ENCODE measurements around the gene TEX19. TPM values are rescaled to one million over a fixed set of nuclear protein-coding genes. Genes with fewer than 3 reads are reported as not detected.

The TEX19 gene
- total and polyA plus RNA-seq, 4 donors, result 0.03 TPM; not detected in 3

GRCh38 chr17:82373731-82374625, 14.9 kb downstream of the TEX19 start:
- H3K27me3 ChIP-seq (ENCODE audit: control insufficient read depth in 3 of 3, insufficient read depth in 3 of 3, low read length in 2 of 3), result peaks cover 33 to 45% (median 44%) of the 10 kb centered on the region in 3 donors
- H3K9ac ChIP-seq (ENCODE audit: insufficient read depth in 1 of 2, low read length in 2 of 2), result no peak overlapping the region
- 82 to 89% methylated on average over 37 of the region's 37 CpGs for WGBS, 2 donors
- H3K9me3 ChIP-seq (ENCODE audit: control insufficient read depth in 4 of 4, insufficient read depth in 3 of 4, low read length in 3 of 4), result peaks cover 0 to 7% (median 0%) of the 10 kb centered on the region in 4 donors
- H3K4me1 ChIP-seq (ENCODE audit: control insufficient read depth in 5 of 5, insufficient read depth in 5 of 5, low read length in 5 of 5), result peaks cover 0 to 18% (median 8%) of the 10 kb centered on the region in 5 donors
- no peak overlapping the region for H3K27ac ChIP-seq (ENCODE audit: low read depth in 1 of 2, low read length in 1 of 2)
- H3K36me3 ChIP-seq (ENCODE audit: control insufficient read depth in 4 of 4, insufficient read depth in 4 of 4, low read length in 4 of 4), result no peaks in the 10 kb centered on the region
- ATAC-seq (ENCODE audit: insufficient read depth, low FRiP score) (no peak), DNase-seq (no peak)
- TF ChIP-seq CTCF (IDR thresholded peaks at IDR 0.05; ENCODE audit: control extremely low read depth, extremely low read depth), result no peak
- no peak overlapping the region for H3K4me3 ChIP-seq

GRCh38 chr17:82374626-82375331, 15.7 kb downstream of the TEX19 start:
- 37 to 40% methylated on average over 61 to 79 of the region's 79 CpGs for WGBS, 2 donors
- Histone ChIP-seq H3K36me3 (ENCODE audit: control insufficient read depth in 4 of 4, insufficient read depth in 4 of 4, low read length in 4 of 4) (no peaks in the 10 kb centered on the region), H3K4me3 (no peak overlapping the region), H3K27ac (ENCODE audit: low read depth in 1 of 2, low read length in 1 of 2) (no peak overlapping the region), H3K4me1 (ENCODE audit: control insufficient read depth in 5 of 5, insufficient read depth in 5 of 5, low read length in 5 of 5) (peaks cover 0 to 18% (median 8%) of the 10 kb centered on the region in 5 donors), H3K9me3 (ENCODE audit: control insufficient read depth in 4 of 4, insufficient read depth in 3 of 4, low read length in 3 of 4) (peaks cover 0 to 7% (median 0%) of the 10 kb centered on the region in 4 donors), H3K27me3 (ENCODE audit: control insufficient read depth in 3 of 3, insufficient read depth in 3 of 3, low read length in 2 of 3) (peaks cover 33 to 50% (median 42%) of the 10 kb centered on the region in 3 donors), H3K9ac (ENCODE audit: insufficient read depth in 1 of 2, low read length in 2 of 2) (no peak overlapping the region)
- ATAC-seq (ENCODE audit: insufficient read depth, low FRiP score) (no peak), DNase-seq (no peak)
- no peak for TF ChIP-seq CTCF (IDR thresholded peaks at IDR 0.05; ENCODE audit: control extremely low read depth, extremely low read depth)

DNA sequence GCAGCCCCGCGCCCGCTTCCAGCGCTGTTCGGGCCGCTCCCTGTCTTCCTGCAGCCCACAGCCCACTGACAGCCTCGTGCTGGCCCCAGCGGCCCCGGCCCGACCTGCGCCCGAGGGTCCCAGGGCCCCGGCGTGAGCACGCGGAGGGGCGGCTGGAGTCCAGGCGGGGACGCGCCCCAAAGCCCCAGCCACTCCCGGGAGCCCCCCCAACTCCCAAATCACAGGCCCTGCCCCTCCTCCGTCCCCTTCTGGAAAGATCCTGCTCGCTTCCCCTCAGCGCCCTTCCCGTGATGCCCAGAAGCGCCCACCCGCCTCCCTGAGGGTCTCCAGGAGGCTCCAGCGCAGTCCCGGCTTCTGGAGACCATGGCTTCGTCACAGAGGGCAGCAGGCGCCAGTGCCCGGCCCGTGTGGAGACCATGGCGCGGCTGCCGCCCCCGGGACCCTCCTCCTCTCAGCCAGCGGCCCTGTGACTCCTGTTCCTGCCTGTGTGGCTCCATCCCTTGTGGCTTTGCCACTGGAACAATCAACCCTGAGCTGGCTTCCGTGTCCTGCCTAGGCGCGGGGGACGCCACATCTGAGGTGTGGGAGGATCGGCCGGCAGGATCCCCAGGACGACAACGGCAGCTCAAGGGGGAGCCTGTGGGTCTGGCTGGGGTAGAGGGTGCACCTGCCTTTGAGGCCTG, 16.5 kb downstream of the TEX19 start:
- H3K36me3 ChIP-seq (ENCODE audit: control insufficient read depth in 4 of 4, insufficient read depth in 4 of 4, low read length in 4 of 4), result no peaks in the 10 kb centered on the region
- no peak overlapping the region for H3K4me3 ChIP-seq
- H3K27ac ChIP-seq (ENCODE audit: low read depth in 1 of 2, low read length in 1 of 2), result no peak overlapping the region
- TF ChIP-seq CTCF (IDR thresholded peaks at IDR 0.05; ENCODE audit: control extremely low read depth, extremely low read depth), result no peak
- 56 to 65% methylated on average over 45 to 46 of the region's 46 CpGs for whole genome bisulfite sequencing, 2 donors
- peaks cover 0 to 15% (median 8%) of the 10 kb centered on the region in 5 donors for H3K4me1 ChIP-seq (ENCODE audit: control insufficient read depth in 5 of 5, insufficient read depth in 5 of 5, low read length in 5 of 5)
- H3K27me3 ChIP-seq (ENCODE audit: control insufficient read depth in 3 of 3, insufficient read depth in 3 of 3, low read length in 2 of 3), result peaks cover 33 to 52% (median 39%) of the 10 kb centered on the region in 3 donors
- DNase-seq, result no peak
- no peak overlapping the region for H3K9ac ChIP-seq (ENCODE audit: insufficient read depth in 1 of 2, low read length in 2 of 2)
- no peak for ATAC-seq (ENCODE audit: insufficient read depth, low FRiP score)
- H3K9me3 ChIP-seq (ENCODE audit: control insufficient read depth in 4 of 4, insufficient read depth in 3 of 4, low read length in 3 of 4), result peaks cover 0 to 7% (median 0%) of the 10 kb centered on the region in 4 donors

All from lung (tissue), 12 donors.